Measurements from ENCODE around the gene SHISA2. TPM values are rescaled to one million over a fixed set of nuclear protein-coding genes. Genes with fewer than 3 reads are reported as not detected.

The SHISA2 gene
- total RNA-seq, 4 donors from 2014 or later = 0.25 to 2.0 (median 1.1) TPM

DNA sequence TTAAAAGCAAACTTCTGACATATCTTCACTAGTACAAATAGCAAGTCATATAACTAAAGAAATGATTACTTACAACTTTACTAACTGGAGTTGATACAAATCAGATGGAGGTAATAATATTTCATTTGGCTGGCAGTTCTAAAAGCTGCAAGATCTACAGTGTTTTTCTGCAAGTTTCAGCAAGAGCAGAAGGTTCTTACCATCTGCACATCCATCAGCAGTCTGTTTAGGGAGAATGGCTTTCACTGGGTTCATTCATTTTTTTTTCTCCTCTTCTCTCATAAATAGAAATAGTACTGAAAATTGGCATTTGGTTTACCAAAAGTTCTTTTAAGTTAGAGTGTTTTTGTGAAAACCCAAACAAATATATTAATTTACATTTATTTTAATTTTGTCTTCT, 3.1 kb upstream of the SHISA2 start:
- ATAC-seq (ENCODE audit: low FRiP score) (no peak), DNase-seq (ENCODE audit: low spot score) (no peak)
- no peak for TF ChIP-seq CTCF (IDR thresholded peaks at IDR 0.05)

- ATAC-seq (ENCODE audit: low FRiP score) (no peak), DNase-seq (ENCODE audit: low spot score) (no peak)
- TF ChIP-seq CTCF (IDR thresholded peaks at IDR 0.05) = no peak
Observed at GRCh38 chr13:26053418-26053980, 1.7 kb upstream of the SHISA2 start.

DNA sequence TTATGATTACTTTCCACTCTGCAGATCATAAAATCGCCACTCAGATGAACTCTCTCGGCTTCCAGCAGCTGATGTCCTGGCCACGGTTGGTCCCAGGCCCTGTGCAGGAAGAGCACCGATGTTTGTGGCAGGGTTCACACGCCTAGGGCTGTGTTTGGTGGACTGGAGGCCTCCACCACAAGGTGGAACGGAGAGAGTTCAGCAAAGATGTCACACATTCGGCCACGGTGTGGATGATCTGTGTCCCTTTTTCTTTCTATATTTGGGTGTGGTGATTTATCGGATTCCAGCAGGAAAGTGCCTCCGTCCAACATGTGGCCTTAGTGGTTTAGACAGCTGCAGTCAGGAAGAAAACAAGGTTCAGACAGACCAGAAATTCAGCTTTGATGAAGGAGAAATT, 521 bp upstream of the SHISA2 start:
- TF ChIP-seq CTCF (IDR thresholded peaks at IDR 0.05) = no peak
- ATAC-seq (ENCODE audit: low FRiP score) (no peak), DNase-seq (ENCODE audit: low spot score) (no peak)

GRCh38 chr13:26051231-26051656, 572 bp downstream of the SHISA2 start:
- DNase-seq (ENCODE audit: low spot score) (no peak), ATAC-seq (ENCODE audit: low FRiP score) (no peak)

DNA sequence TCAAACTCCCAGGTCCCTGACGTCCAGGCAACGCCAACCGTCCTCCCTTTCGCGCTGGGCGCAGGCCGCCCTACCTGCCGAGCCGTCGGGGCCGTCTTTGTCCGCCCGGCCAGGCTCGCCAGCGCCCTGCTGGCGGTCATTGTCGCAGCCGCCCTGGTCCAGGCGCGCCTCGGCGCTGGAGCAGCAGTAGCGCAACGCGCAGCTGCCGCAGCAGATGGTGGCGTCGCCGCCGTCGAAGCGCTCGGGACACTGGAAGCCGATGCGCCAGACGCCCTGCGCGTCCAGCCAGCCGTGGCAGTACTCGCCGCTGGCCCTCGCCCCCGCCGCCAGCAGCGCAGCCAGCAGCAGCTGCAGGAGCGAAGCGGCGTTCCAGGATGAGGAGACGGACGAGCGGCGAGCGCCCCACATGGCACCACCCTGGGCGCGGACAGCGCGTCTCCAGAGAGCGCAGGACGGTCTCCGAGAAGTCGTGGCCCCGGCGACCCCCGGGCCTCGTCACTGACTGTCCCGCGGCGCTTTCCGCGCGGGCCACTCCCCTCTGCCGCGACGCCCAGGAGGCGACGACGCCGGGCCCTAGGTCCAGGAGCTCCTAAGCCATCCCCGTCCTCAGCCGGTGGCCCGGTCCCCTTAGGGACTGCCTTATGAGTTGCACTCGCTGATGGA, 1.1 kb downstream of the SHISA2 start:
- DNase-seq (ENCODE audit: low spot score) = no peak
- TF ChIP-seq CTCF (IDR thresholded peaks at IDR 0.05) = no peak
- no peak for ATAC-seq (ENCODE audit: low FRiP score)

More at GRCh38 chr13:26051231-26051656, 572 bp downstream of the SHISA2 start:
- TF ChIP-seq CTCF (IDR thresholded peaks at IDR 0.05) = no peak

DNA sequence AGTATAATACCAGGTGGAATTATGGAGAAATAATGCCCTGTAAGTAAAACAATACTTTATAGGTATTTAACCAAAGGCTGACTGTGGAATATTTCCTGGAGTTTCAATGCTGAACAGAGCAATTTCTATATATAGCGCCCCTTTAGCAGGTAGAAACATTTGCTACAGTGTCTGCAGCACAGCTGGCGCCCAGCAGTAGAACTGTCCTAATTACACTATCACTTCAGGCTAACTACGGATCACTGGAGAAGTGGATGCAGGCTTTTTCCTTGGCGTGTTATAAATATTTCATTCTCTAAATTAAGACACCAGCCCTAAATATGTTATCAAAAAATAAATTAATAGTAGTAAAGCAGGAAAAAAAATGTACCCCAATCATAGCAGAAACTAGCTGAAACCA, 3.1 kb downstream of the SHISA2 start:
- no peak for DNase-seq (ENCODE audit: low spot score)
- ATAC-seq (ENCODE audit: low FRiP score) = no peak
- TF ChIP-seq CTCF (IDR thresholded peaks at IDR 0.05) = no peak

DNA sequence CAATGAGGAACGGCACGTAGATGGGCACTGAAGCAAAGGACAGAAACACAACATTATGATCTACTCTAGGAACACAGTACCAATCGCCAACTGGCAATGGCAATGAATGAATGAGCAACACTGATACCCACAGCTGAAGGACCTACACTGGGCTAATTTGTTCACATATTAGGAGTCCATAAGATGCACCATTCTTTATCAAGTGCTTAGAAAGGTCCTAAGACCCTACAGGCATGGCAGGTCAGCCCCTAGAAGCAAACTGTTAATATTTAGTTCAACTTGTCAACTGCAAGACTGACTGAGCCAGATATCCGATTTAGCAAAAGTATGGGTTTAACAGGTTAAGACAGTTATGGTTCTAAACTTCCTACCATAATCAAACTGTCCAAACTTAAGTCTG, 4.8 kb downstream of the SHISA2 start:
- DNase-seq (ENCODE audit: low spot score) (no peak), ATAC-seq (ENCODE audit: low FRiP score) (no peak)
- no peak for TF ChIP-seq CTCF (IDR thresholded peaks at IDR 0.05)
